Measurements from ENCODE around the gene CHID1.

Gene CHID1

GRCh38 chr11:823441-824291, 86.9 kb downstream of the CHID1 start:
- DNase-seq (ENCODE audit: low read depth), result no peak

GRCh38 chr11:821512-822371, 88.9 kb downstream of the CHID1 start:
- no peak for DNase-seq (ENCODE audit: low read depth)

- DNase-seq (ENCODE audit: low read depth), result no peak
These were observed 89.7 kb downstream of the CHID1 start for GRCh38 chr11:820655-821511.

- DNase-seq (ENCODE audit: low read depth), result peak; percentile 90
These were observed 90.5 kb downstream of the CHID1 start for GRCh38 chr11:819943-820649.

GRCh38 chr11:819129-819931, 91.3 kb downstream of the CHID1 start:
- DNase-seq (ENCODE audit: low read depth), result peak; percentile 88

GRCh38 chr11:818396-819128, 92.0 kb downstream of the CHID1 start, which contains the start of gene PNPLA2:
TSS of gene PNPLA2 (plus strand) at chr11:818914. CDS start at chr11:819719, 805 bp downstream.
- DNase-seq (ENCODE audit: low read depth), result no peak
